ENCODE results near the gene FAM131B.
A peak's percentile ranks its signal among the peaks of the same experiment; 100 is the strongest.

Gene FAM131B

GRCh38 chr7:143325240-143325639 is 37.3 kb downstream of the FAM131B start:
- no peak for DNase-seq (ENCODE audit: extremely low read depth in 1 of 2, low read depth in 1 of 2)

GRCh38 chr7:143323653-143324052 is 38.9 kb downstream of the FAM131B start:
- no peak for DNase-seq (ENCODE audit: extremely low read depth in 1 of 2, low read depth in 1 of 2)

- no peak for DNase-seq (ENCODE audit: extremely low read depth in 1 of 2, low read depth in 1 of 2)
These were observed 39.5 kb downstream of the FAM131B start for GRCh38 chr7:143322760-143323633.

- DNase-seq (ENCODE audit: extremely low read depth in 1 of 2, low read depth in 1 of 2): no peak
These were observed 40.8 kb downstream of the FAM131B start for GRCh38 chr7:143321734-143322133.

GRCh38 chr7:143321242-143321641 is 41.3 kb downstream of the FAM131B start:
- DNase-seq (ENCODE audit: extremely low read depth in 1 of 2, low read depth in 1 of 2): no peak

- no peak for DNase-seq (ENCODE audit: extremely low read depth in 1 of 2, low read depth in 1 of 2)
These were observed 41.9 kb downstream of the FAM131B start for GRCh38 chr7:143320620-143321019.

GRCh38 chr7:143318661-143319060 is 43.9 kb downstream of the FAM131B start:
- DNase-seq (ENCODE audit: extremely low read depth in 1 of 2, low read depth in 1 of 2): no peak

GRCh38 chr7:143316492-143316891 is 46.0 kb downstream of the FAM131B start:
- no peak for DNase-seq (ENCODE audit: extremely low read depth in 1 of 2, low read depth in 1 of 2)

GRCh38 chr7:143315776-143316175 is 46.7 kb downstream of the FAM131B start, which contains the start of gene CLCN1:
Gene CLCN1 (plus strand): TSS chr7:143316111. CDS start chr7:143316213, 102 bp downstream.
- DNase-seq (ENCODE audit: extremely low read depth in 1 of 2, low read depth in 1 of 2): no peak

GRCh38 chr7:143314127-143314526 is 48.4 kb downstream of the FAM131B start:
- DNase-seq (ENCODE audit: extremely low read depth in 1 of 2, low read depth in 1 of 2): no peak

- no peak for DNase-seq (ENCODE audit: extremely low read depth in 1 of 2, low read depth in 1 of 2)
These were observed 53.9 kb downstream of the FAM131B start for GRCh38 chr7:143308632-143309031.

GRCh38 chr7:143305423-143306070 is 57.0 kb downstream of the FAM131B start:
- DNase-seq (ENCODE audit: extremely low read depth in 1 of 2, low read depth in 1 of 2): peak; percentile 14 to 60

- DNase-seq (ENCODE audit: extremely low read depth in 1 of 2, low read depth in 1 of 2): no peak
These were observed 57.6 kb downstream of the FAM131B start for GRCh38 chr7:143304938-143305337.

- DNase-seq (ENCODE audit: extremely low read depth in 1 of 2, low read depth in 1 of 2): no peak
These were observed 58.8 kb downstream of the FAM131B start for GRCh38 chr7:143303733-143304132.
